ENCODE measurements around the gene OR8K1.

OR8K1 gene

GRCh38 chr11:56345739-56346138 lies at the start of gene OR8K1:
Gene OR8K1 (plus strand): TSS chr11:56346039. CDS start chr11:56346039, 0 bp downstream.
- DNase-seq = no peak

- no peak for DNase-seq
These were observed 48.9 kb upstream of the OR8K1 start for GRCh38 chr11:56296898-56297297.

GRCh38 chr11:56307836-56308235 lies 38.0 kb upstream of the OR8K1 start:
- no peak for DNase-seq

DNA sequence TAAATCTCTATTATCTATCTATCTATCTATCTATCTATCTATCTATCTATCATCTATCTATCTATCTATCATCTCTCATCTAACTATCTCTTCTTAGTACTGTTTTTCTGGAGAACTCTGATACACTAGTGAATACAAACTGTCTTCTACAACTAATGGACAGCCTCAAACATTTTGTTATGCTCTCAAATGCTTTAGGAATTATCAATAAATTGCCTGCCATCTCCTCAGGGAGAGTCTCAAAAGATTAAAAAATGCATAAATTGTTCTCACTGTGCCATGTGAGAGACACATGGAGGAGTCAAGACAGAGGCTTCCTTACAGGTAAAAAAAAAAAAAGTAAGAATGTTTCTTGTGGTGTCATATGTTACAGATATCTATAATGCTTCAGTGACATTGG lies 31.0 kb upstream of the OR8K1 start, which contains the start of gene OR8K3:
Gene OR8K3, plus strand, starts transcription at position 301 of the 400 bp plus-strand sequence. CDS start 3,163 bp downstream, outside the sequence.
- no peak for DNase-seq

- no peak for DNase-seq
These were observed 13.9 kb upstream of the OR8K1 start for GRCh38 chr11:56331861-56332491.

DNA sequence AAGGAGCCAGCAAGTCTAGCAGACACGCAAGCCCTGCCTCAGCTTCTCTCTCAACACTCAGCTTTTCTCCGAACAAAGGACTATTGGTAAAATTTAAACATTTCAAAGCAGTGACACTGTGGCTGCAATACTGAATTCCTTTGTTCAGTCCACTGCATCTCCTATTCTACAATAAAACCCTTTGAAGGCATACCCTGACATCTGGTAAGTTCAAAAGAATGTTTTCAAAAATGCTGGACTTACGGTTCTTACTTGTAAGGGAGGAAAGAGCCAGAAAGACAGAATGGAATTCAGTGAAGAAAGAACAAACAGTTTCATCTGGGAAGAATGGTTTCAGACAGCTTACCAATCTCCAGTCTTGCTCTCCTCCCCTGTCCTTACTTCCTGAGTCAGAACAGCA lies 12.7 kb upstream of the OR8K1 start:
- no peak for DNase-seq

DNA sequence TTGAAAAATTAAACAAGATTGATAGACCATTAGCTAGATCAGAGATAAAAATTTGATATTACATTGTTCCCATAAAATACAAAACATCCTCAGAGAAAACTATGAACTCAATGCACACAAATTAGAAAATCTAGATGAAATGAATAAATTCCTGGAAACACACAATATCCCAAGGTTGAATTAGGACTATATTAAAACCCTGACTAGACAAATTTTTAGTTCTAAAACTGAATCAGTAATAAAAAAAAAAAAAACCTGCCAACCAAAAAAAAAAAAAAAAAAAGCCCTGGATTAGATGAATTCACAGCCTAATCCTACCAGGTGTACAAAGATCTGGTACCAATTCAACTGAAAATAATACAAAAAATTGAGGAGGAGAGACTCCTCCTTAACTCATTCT lies 5.5 kb upstream of the OR8K1 start:
- no peak for DNase-seq

- no peak for DNase-seq
These were observed 8.2 kb downstream of the OR8K1 start, which contains the start of gene OR8J1 for GRCh38 chr11:56353991-56354390. Gene OR8J1 (plus strand): TSS chr11:56354291. CDS start chr11:56360247, 5,956 bp downstream.

DNA sequence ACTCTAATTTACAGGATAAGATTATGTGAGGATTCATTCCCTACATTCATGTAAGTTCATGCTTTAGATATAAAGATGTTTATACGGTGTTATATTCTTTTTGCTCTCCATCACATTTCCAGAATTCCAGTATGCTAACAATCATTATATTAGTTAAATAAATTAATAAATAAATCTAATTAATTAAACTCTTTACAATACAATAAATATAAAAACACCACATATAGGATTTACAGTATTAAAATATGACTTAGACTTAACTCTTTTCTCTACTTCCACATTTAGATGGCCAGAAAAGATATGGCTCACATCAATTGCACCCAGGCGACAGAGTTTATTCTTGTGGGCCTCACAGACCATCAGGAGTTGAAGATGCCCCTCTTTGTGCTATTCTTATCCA lies 29.5 kb downstream of the OR8K1 start, which contains the start of gene OR8U1:
Gene OR8U1, plus strand, starts transcription at position 301 of the 400 bp plus-strand sequence. Its CDS starts 0 bp downstream, at position 301.
- no peak for DNase-seq

DNA sequence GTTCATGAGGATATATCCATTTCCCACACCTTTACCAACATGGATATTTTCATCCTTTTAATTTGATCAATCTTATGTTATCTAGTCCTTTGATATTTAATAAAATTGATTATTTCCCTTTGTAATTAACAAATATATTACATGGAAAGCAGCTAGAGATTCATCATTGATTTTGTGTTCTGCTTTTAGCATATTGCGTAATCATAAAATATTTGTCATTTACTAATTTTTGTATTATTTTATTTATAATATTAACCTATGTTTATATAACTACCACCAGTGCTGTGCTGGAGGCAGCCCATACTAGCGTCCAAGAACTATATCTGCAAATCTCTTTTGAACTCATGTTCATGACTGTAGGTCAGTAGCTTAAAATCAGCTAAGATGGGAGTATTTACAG lies 34.3 kb downstream of the OR8K1 start:
- no peak for DNase-seq

DNA sequence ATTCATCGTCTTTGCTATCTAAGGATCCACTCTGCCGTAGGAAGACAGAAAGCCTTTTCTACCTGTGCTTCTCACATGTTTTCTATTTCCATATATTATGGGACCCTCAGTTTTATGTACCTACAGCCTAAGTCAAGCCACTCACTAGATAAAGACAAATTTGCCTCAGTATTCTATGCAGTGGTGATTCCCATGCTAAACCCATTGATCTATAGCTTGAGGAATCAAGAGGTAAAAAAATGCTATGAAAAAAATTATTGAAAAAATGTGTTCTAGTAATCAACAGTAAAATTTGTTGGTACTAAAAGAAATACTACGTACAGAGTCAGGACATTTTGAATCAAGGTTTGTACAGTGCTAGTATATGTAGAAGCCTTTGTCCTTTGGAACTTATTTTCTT lies 48.5 kb downstream of the OR8K1 start:
- no peak for DNase-seq

DNA sequence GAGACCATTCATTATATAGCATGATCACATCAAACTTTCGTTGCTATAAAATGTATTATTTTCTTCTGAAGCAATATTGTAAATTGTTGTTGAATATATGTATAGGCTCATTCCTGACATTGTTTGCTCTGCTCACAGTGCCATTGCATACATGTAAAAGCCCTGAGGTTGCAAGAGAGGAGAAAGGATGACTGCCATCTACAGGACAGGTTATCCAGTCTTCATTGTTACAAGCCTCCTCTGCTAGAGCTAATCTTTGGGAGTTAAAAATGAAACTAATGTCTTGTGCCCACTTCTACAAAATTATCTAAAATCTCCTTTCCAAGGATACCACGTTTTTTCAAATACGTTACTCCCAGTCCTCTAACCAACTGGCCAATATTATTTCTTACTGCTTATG lies 50.2 kb downstream of the OR8K1 start:
- no peak for DNase-seq
